NCI-H2227 treated with DMSO at 0.1 percent for 48 hours (cell line): Measurements from ENCODE around the gene GALNT15.

ENCODE experiments used
- DNase-seq: peaks from one replicate; lab custom pipeline; 2025; lab: John Stamatoyannopoulos, UW

GALNT15 gene

DNA sequence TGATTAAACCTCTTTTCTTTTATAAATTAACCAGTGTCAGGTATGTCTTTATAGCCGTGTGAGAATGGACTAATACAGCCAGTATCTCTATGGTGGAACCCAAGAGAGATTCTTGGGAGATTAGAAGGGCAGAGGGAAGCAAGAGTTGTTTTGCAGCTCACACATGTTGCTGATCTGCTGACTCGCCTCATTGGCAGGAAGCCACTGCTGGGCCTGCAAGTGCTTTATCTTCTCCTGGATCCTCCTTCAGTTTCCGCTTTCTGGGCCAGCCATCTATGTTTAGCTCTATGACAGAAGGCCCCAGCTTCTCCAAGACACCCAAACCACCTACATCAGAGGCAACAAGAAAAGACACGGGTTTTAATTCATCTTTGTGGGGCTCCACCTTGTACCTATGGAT is 23.4 kb upstream of the GALNT15 start:
- no peak for DNase-seq

DNA sequence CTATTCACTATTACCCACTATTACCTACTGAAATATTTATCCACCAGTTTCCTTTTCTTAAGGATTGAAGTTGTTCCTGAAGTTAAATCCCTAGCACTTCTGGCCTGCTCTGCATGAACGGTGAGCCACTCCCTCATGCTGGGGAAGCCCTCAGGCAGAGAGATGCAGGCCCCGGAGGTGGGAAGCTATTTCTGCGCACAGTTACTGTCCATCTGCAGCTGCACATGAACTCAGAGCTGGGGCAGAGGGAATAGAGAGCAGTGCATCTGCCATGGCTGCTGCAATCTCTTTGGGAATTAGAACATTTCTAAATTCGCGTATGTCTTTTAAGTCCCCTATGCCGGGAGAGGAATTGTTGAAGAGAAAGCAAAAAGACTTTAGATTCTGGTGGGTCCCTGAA is 6.3 kb upstream of the GALNT15 start:
- no peak for DNase-seq

DNA sequence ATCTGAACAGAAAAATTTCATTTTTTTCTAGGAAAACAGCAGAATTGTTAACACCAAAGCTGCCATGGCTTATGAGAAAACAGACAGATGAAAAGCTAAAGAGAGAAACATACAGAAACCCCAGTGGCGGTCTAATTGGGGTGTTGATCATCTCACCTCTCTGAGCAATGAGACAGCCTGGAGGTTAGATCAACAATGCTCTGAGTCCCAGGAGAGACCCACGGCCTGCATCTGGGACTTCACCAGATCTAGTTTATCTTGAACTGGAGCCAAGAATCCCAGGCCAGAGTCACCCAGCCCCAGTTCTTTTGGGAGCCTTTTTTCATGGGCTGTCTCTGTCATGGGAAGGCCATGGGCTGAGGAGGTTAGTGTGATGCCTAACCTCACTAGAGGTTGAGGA is 3.5 kb upstream of the GALNT15 start:
- no peak for DNase-seq

DNA sequence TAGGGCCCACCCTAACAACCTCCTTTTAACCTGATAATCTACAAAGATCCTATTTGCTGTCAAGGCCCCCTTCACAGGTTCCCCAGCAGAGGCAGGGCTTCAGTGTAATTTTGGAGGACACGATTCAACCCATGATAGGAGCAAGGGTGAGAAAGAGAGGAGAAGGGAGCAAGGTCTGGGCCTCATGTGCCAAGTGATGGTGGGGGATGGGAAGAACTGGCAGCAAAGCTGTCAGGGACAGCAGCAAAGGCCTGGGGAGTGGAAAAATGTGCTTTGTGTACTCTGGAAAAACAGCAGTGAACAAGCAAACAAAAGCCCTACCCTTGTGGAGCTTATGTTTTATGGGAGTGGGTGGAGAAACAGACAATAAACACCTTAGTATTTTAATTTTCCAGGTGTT is 2.7 kb upstream of the GALNT15 start:
- no peak for DNase-seq

GRCh38 chr3:16173283-16174025 is 1.0 kb upstream of the GALNT15 start:
- DNase-seq, result no peak

DNA sequence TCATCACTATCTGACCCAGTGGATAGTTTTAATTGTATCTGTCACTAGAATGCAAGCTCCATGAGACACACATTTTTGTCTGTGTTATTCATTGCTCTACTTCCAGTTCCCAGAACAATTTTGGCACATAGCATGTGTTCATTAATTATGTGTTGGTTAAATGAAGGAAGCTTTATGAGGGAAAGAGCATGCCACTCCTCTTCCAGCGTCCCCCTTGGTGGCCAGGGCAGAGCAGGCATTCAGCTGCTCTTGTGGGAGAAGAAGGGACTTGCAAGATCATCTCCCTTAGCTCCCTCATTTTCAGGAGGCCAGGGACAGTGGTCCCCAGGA is 489 bp upstream of the GALNT15 start:
- no peak for DNase-seq

- no peak for DNase-seq
Observed at GRCh38 chr3:16174976-16175901, 759 bp downstream of the GALNT15 start.

DNA sequence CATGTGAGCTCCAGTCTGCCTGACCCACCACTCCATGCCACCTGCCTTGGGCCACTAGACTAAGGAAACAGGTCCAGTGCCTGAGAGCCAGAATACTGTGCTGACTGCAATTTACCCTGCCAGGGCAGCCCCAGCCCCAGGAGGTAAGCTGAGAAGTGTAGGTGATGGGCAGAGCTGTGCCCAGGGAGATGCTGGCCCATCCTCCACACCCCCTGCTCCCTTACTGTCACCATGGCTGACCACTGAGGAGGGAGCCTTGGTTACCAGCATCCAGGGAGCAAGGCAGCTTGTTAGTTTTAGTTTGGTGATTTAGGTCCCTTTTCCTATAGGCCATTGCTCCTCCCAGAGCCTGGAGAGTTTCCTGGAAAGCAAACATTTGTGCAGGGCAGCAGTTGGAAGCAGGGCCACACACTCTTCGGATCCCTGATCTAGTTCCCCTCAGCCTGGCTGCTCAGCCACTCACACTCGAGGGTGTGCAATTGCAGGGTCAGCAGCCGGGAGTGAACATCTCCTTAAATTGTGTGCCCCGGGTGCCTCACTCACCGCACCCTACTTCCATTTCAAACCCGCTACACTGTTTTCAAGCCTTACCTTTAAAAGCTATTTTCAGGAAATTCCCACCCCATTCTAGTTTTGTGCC is 2.0 kb downstream of the GALNT15 start:
- DNase-seq, result no peak

DNA sequence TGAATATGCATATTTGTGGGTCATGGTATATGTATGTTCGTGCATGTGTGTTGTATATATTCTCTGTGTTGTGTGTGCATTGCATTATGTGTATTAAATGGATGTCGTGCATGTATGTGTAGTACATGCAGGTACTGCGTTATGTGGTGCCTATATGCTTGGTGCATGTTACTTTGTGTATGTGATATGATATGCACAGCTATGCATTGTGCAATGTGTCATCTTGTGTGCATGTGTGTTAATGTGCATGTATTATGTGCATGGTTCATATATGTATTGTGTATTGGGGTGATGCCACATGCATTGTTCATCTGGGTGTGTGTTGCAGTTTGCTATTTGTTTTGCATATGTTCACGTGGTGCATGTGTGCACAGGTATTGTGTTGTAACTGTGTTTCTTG is 2.9 kb downstream of the GALNT15 start:
- DNase-seq, result no peak

DNA sequence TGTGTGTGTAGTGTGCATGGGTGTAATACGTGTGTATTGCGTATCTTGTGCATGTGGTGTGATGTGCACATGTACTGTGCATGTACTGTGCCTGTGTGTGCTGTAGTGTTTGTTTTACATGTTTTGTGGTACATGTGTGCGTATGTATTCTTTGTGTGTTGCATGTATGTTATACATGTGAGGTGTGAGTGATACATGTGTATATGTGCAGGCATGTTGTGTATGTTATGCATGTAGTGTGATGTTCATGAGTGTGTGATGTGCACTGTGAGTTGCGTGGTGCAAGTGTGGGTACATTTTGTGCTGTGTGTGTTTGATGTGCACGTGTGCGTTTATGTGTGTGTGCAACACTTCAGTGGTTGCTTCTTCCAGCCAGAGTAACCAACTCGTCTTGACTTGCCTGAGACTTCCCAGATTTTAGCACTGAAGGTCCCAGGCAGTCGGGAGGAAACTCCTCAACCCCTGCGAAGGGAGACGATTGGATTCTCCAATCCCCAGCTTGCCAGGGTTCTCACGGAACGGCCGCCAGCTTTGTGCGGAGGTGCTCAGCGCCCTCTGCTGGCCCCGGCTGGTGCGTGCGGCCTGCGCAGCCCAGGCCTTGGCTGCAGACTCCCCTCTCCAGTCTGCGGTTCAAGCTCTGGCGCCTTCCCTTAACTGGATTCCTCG is 3.6 kb downstream of the GALNT15 start:
- no peak for DNase-seq

- no peak for DNase-seq
Observed at GRCh38 chr3:16178628-16178988, 4.1 kb downstream of the GALNT15 start.

DNA sequence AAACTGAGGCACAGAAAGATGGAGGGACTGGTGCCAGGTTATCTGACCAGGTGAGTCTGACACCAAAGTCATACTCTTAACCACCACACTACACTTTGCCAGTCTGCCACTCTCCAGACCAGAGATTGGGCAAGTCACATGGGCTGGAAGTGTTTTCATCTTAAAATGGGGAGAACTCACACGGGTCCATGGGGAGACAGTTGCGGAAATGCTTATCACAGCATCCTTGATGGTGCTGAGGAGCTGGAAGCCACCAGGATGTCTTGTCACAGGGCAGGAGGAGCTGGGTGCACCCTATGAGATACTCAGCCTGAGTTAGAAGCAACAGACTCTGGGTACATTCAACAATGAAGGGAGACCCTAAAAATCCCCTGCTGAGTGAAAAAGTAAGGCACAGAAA is 4.8 kb downstream of the GALNT15 start:
- no peak for DNase-seq

DNA sequence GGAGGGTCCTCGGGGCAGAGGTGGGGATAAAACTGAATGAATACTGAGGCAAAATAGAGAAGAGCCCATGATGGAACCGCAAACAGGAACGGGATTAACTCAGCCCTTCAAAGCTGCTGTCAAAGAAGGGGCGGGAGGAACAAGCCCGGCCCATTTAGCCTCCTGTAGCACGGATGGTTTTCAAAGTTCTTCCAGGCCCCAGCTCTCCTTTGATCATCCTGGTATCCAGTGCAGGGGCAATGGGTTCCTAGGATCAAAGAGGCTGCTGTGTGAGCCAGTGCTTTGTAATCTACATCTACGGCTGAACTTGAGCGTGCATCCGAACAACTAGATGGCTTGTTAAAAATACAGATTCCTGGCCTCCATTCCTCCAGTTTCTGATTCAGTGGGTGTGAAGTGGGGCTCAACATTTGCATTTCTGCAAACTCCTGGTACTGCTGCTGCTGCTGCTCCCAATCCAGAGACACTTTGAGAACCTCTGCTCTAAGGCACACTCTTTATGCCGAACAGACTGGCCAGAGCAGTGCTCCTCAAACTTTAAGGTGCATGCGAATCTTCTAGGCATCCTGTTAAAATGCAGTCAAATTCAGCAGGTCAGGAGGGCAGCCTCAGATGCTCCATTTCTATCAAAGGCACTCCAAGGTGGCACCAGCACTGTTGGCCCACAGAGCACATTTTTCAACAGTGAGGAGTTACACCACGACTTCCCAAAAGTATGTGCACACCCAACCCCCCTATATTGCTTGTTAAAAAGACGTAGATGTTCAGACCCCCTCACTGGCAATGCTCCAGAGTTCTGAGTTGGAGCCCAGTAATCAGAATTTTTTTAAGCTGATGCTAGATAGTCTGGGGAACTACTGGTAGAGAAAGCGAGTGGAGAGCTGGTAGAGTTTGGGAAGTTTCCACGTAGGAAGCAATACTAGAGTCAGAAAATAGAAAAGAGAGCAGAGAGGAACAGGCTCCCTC is 5.6 kb downstream of the GALNT15 start:
- DNase-seq, result no peak

DNA sequence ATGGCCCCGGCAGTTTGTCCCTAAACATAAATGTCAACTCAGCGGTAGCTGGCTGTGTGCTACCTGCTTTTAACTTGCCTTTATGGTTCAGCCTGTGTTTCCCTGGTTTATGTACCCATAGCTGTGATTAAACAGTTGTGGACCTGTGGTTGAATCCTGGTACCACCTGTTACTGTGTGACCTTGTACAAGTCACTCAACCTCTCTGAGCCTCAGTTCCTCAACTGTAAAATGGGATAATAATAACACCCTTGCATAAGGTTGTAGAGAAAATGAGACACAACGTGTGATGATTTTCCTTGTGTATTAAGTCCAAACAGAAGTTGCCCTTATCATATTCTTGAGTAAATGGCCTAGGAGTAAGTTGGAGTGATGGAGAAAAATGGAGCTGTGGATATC is 6.3 kb downstream of the GALNT15 start:
- no peak for DNase-seq

DNA sequence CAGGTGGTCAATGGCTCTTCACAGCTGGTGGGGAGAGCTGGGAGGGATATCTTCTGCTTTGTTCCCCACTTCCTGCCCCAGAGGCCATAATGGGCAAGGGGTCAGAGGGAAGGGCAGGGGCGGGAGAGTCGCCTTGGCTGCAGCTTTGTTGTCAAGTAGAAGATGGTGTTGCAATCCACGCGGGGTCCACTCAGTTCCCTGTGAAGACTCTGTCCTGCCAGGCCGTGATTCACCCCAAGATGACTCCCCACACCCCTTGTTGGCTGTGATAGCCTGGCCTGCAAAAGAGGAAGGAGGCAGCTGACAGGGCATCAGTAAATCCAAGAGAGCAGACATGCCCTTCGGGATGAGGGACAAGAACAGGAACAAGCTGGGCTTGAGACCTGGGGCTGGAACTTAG is 6.9 kb downstream of the GALNT15 start:
- no peak for DNase-seq

- no peak for DNase-seq
Observed at GRCh38 chr3:16182183-16182582, 7.7 kb downstream of the GALNT15 start.

GRCh38 chr3:16182612-16183011 is 8.1 kb downstream of the GALNT15 start:
- DNase-seq, result no peak

DNA sequence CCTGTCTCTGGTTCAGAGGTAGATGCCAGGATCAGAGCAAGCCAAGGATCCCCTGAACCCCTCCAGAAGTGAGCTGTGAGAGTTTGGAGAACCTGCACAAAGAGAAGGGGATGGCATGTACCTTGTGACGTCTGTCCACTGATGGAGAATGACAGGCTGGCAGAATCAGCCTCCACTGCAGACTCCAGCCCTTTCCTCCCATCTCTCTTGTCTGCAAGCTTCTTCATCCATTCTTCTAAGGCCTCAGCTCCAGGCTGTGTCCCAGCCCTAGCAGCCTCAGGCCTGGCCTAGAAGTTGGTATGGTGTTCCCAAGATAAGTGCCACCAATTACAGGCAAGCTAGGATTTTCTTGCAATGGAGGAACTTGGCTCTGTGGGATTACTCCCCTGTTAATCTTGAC is 8.6 kb downstream of the GALNT15 start:
- DNase-seq, result no peak

DNA sequence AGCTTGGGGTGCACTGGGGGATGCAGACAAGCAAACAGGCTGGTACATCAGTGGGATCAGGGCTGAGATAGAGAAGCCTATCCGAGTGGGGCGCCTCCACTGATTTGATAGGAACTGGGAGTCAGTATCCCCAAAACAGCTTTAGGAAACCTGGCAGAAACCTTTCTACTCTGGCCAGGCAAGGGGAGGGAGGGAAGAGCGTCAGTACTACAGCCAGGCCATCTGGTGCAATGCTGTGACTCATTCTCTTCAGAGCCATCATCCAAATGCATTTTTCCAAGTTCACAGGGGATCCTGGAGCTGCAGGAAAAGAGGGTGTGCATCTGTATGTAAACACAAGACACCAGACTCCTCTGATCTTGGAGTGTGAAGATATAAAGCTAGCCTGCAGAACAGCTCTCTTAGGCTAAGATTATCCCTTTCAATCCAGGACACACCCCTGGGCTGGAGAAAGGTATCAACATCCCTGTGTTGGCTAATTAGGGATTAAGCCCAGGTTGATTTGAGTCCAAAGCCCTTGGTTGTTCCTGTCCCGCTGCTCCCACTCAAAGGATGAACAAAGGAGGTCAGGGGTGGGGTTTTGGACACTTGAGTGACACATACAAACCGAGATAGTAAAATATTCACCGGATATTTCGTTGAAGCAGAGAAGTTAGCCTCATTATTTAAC is 9.3 kb downstream of the GALNT15 start:
- no peak for DNase-seq

DNA sequence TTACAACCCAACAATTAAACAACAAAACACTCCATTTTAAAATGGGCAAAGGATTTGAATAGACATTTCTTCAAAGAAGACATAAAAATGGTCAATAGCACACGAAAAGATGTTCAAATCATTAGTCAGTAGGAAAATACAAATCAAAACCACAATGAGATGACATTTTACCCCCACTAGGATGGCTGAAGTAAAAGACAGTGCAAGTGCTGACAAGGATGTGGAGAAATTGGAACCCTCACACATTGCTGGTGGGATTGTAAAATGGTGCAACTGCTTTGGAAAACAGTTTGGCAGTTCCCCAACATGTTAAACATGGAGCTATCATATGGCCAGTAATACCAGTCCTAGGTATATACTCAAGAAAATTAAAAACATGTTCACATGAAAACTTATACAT is 11.6 kb downstream of the GALNT15 start:
- no peak for DNase-seq

DNA sequence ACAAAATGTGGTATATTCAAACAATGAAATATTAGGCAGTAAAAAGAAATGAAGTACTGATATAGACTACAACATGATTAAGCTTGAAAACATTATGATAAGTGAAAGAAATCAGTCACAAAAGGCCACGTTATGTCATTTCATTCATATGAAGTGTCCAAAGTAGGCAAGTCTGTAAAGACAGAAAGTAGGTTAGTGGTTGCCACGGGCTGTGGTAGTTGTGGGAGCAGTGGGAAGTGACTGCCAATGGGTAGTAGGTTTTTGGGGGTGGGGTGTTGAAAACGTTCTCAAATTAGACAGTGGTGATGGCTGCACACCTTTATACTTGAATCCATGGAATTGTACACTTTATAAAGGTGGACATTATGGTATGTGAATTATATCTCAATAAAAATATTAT is 12.1 kb downstream of the GALNT15 start:
- no peak for DNase-seq
